Left cardiac atrium (tissue), 4 donors: ENCODE data around the gene CDC73. TPM values are rescaled to one million over a fixed set of nuclear protein-coding genes. Genes with fewer than 3 reads are reported as not detected.
"Not testable (repeated sequence)": the region's sequence is repeated elsewhere in the genome, so short reads cannot be mapped to it uniquely, and the experiment has no call there.

ENCODE experiments used
- ATAC-seq, 2 donors: fragments of 200-7000 bp; cut with Tn5 transposase; one replicate each; pipeline ENCODE4 v1.9.1; 2020; ENCODE audit warnings: mild to moderate bottlenecking in 2 of 2, moderate library complexity in 2 of 2
- DNase-seq: peaks from one replicate; pipeline ENCODE4 v3.0.0-alpha.2; 2020
- intact Hi-C, 2 donors: fragments of 100-400 bp; cut with DNase I; formaldehyde crosslinking; loops; one replicate each; pipeline versions ENCODE4 v1.14.1 to v1.15.1; 2022 to 2023
- total RNA-seq, 2 donors: library from RNA; stranded (reverse); fragmentation: NEBNext Ultra II Directional; extraction: Animal tissue kit (Norgen Biotek cat#: 25700); gene quantifications; one replicate each; pipeline ENCODE4 v1.2.1, GENCODE V29; 2021
- donor health status: DM: no; HTN: yes; CAD: no.
- donor health status: DM: no; HTN: yes; CAD: no; lungs with severe emphysema.
- donor health status: DM: yes; HTN: yes; CAD: no.
- donor health status: Dilated cardiomyopathy.

The CDC73 gene
- total RNA-seq, 2 donors from 2014 or later = 40.4 to 42.8 TPM

GRCh38 chr1:193201021-193201420 is 79.2 kb downstream of the CDC73 start:
- no peak for DNase-seq
- intact Hi-C loops = no loop called here
- no peak for ATAC-seq

- no peak for DNase-seq
- intact Hi-C loops = no loop called here
- ATAC-seq = no peak
Measured at GRCh38 chr1:193210996-193211395, 89.2 kb downstream of the CDC73 start.

DNA sequence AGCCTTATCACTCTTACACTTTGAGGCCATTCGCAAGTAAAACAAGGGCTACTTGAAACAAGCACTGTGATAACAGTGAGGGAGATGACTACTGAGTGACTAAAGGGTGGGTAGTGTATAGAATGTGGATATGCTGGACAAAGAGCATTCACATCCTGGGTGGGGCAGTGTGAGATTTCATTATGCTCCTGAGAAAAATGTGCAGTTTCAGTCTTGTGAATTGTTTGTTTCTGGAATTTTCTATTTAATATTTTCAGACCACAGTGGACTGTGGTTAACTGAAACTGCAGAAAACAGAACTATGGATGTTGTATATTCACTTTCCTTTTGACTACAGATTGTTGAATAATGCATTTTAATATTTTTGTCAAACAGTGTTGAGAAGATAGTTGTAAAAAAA is 89.7 kb downstream of the CDC73 start:
- ATAC-seq (no peak), DNase-seq (no peak)
- intact Hi-C loops = no loop called here

DNA sequence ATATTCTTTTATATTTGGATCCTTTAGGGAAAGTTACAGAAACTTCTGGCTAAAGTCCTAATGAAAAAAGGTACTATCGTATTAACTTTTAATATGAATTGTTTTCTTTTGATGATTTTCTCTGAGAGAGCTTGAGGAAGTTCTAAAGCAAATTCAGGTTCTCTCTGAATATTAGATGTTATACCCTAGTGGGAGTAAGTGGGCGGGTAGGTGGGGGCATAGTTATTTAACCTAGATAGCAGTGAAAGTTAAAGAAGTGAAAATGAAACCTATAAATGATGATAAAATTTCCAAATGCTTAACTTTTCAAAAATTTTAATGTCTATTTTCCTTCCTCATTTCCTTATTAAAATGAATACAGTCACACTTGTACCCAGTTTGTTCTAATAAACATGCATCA is 90.8 kb downstream of the CDC73 start:
- DNase-seq (no peak), ATAC-seq (no peak)
- intact Hi-C loops = no loop called here

DNA sequence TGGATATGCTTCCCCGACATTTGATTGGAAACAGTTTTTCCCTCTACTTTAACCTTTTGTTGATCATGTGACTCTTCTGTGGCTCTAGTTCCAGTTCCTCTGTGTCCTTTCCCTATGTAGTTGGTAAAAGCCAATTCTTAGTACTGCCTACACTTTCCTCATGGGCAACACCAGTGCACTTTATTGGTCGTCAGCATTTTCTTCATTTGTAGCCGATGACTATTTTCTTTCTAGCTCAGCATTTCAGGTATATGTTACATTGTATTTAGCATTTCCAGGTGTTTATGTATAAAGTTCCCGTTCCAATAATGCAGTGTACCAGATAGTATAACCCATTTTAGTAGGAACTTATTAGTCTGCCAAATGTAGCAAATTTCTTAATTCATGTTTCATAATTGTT is 92.2 kb downstream of the CDC73 start:
- DNase-seq (no peak), ATAC-seq (no peak)
- intact Hi-C loops = no loop called here

- ATAC-seq (peak; percentile 53 to 56), DNase-seq (no peak)
- intact Hi-C loops = no loop called here
Measured at GRCh38 chr1:193216920-193217319, 95.1 kb downstream of the CDC73 start.

DNA sequence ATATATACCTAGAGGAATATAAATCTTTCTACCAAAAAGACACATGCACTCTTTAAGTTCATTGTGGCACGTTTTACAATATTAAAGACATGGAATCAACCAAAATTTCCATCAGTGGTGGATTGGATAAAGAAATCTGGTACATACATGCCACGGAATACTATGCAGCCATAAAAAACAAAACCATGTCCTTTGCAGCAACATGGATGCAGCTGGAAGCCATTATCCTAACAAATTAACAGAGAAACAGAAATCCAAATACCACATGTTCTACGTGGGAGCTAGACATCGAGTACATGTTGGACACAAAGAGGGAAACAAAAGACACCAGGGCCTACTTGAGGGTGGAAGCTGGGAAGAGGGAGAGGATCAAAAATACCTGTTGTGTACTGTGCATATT is 97.6 kb downstream of the CDC73 start:
- intact Hi-C loops = no loop called here

DNA sequence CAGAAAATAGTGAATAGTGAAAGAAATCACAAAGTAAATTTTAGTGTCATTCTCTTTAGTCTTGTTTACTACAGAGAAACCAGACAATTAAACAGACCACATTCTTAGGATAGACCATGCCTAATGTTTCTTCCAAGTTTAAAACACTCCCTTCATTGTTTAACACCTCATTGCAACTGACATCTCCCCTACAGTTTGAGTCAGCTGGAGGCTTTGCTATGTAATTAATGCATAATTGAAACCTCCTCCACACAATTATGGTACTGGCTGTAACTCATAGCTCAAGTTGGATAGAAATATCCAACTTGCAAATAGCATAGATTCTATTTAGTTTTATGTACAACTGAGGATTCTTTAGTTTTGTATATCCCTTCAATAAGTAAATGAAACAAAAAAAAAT is 99.8 kb downstream of the CDC73 start:
- DNase-seq = no peak
- intact Hi-C loops = no loop called here
- no peak for ATAC-seq

More for the DNA sequence above, 97.6 kb downstream of the CDC73 start:
- ATAC-seq (no peak), DNase-seq (no peak)

DNA sequence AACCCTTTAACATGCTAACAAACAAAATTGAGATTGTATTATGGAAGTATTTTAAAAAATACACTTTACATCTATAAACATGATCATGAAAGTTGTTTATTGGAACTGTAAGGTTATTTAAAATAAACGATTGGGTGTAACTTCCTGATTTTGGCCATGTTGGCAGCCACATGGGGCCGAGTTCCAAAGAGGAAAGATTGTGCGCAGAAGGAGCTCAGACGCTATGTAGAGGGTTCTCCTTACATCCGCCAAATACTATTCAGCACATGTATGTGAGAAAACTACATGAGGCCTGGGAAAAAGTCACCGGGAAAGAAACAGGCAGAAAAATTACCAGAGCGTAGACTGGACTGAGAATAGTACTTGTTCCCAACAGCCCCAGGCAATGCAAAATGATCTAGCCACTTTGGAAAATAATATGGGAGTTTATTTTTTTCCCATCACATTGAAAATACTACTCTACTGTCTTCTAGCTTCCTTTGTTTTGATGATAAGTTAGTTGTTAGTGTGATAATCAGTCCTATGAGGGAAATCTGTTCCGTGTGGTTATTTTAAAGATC is 100.3 kb downstream of the CDC73 start:
- ATAC-seq = no peak
- intact Hi-C loops = no loop called here

DNA sequence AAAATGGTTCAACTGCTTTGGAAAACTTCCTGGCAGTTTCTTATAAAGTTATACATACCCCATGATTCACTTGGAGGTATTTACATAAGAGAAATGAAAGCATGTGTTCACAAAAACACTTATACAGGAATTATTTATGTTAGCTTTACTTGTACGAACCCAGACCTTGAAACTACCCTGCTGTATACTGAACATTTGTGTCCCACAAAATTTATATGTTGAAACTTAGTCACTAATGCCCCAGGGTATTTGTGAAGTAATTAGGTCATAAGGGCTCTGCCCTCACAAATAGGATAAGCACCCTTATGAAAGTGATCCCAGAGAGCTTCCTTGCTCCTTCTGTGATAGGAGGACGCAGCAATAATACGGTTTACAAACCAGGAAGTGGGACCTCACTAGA is 107.3 kb downstream of the CDC73 start:
- ATAC-seq (peak in 1 of 2 donors; percentile 15), DNase-seq (no peak)
- intact Hi-C loops = no loop called here

More for the DNA sequence above, 100.3 kb downstream of the CDC73 start:
- no peak for DNase-seq

DNA sequence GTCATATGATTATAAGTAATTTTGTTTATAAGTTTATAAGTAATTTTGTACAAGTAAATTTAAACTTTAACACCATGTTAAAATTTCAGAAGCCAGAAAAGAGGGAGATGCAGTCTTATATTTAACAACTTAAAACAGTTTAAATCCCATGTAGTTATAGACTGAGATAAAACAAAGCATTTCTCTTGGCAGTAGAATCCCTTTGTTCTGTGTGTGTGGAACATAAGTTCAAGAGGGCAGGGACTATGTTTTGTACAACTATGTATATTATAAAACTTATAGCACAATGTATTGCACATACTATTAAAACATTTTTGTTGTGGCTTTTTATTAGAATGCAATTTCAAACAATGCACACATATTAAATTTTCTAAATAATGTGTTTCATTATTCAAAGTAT is 109.3 kb downstream of the CDC73 start:
- intact Hi-C loops, DNase-seq, ATAC-seq: not testable (repeated sequence)

GRCh38 chr1:193234530-193234929 is 112.7 kb downstream of the CDC73 start:
- intact Hi-C loops = no loop called here
- peak in 1 of 2 donors; percentile 65 for ATAC-seq
- no peak for DNase-seq

GRCh38 chr1:193237381-193237978 is 115.6 kb downstream of the CDC73 start:
- no peak for DNase-seq
- ATAC-seq = no peak
- intact Hi-C loops = no loop called here

DNA sequence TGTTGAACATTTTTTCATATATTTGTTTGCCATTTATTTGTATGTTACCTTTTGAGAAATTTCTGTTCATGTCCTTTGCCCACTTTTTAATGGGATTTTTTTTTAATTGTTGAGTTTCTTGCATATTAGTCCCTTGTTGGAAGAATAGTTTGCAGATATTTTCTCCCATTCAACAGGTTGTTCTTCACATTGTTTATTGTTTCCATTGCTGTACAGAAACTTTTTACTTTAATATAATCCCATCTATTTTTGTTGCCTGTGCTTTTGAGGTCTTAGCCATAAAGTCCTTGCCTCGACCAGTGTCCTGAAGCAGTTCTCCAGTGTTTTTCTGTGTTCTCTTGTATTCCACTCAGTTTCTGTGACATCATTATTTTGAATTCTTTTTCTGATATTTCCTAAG is 118.8 kb downstream of the CDC73 start:
- no peak for DNase-seq
- no peak for ATAC-seq
- intact Hi-C loops = no loop called here

- DNase-seq (no peak), ATAC-seq (no peak)
- intact Hi-C loops = no loop called here
Measured at GRCh38 chr1:193241132-193241827, 119.4 kb downstream of the CDC73 start.

DNA sequence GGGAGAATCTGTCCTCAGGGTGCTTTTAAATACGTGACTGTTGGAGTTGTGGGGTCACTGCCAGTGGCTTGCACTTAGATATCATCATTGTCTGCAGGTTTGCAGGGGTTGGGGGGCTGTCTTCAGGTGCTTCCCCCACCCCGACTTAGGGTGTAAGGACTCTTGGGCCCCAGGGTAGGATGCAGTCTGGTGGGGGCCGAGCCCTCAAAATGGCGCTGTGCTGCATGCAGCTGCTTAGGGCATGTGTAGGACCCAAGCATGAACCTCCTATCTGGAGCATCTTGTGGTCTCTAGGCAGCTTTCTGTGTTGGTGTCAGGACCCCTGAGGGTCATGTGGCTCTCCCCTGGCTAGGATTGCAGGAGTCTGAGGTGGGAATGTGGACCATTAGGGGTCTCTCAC is 120.2 kb downstream of the CDC73 start:
- DNase-seq = no peak
- no peak for ATAC-seq
- intact Hi-C loops = no loop called here

DNA sequence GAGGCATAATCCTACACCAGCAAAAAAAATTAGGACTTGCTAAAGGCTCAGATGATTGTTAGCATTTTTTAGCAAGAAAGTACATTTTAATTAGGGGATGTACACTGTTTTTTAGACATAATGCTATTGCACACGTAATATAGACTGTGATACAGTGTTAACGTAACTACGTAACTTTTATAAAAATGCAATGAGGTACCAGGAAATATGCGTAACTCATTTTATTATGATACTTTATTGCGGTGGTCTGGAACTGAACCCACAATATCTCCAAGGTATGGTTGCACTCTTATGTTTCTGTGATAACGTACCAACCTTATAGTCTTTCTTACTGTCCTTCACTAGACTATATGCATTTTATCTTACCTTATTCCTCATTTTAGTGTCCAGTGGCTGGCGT is 127.4 kb downstream of the CDC73 start:
- DNase-seq (no peak), ATAC-seq (no peak)
- intact Hi-C loops = no loop called here

DNA sequence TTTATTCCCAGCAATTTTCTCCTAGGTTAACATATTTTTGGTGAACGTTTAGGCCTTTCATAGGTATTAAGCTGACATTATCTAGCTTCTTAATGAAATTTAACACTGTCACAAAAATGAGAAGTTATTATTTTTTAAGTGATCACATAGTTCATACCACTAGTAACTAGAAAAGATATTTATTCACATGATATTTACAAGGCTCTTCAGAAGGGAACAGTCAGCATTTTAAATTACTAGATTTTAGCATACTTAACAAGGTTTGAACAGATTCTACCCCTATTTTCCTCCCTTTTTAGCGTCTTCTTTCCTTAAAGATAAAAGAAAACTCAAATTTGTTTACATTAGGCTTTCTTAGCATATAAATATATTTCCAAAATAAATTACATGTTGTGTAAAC is 130.1 kb downstream of the CDC73 start:
- DNase-seq (no peak), ATAC-seq (no peak)
- intact Hi-C loops = no loop called here

- intact Hi-C loops = no loop called here
- DNase-seq = no peak
- ATAC-seq = no peak
Measured at GRCh38 chr1:193256019-193256418, 134.2 kb downstream of the CDC73 start.

DNA sequence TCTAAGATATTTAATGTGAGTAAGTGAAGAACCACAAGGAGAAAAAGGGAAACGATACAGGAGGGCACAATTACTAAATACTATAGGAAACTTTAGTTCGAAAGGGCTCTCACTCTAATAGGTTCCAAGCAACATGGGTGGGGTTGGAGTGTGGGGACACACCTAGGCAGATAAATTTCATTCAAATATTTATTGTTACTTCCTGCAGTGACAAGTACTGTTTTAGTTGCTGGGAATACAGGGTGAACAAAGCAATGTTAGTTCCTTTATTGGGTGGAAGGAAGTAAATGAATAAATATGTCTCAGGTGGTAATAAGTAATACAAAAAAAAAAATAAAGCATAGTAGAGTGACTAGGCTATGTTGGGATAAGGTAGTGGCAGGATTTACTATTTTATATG is 137.8 kb downstream of the CDC73 start:
- ATAC-seq = no peak
- intact Hi-C loops = no loop called here

More for the DNA sequence above, 137.8 kb downstream of the CDC73 start:
- no peak for DNase-seq
